H1 (cell line): ENCODE data around the gene RNGTT. TPM values are rescaled to one million over a fixed set of nuclear protein-coding genes. Genes with fewer than 3 reads are reported as not detected.

Experiments used
- CTCF ChIA-PET: fragments of 300-600 bp; sonication (Branson Sonifier 250); formaldehyde crosslinking; loops from one replicate; lab custom pipeline; 2021; ENCODE audit not compliant: partially characterized antibody; lab: Charles Lee
- POLR2A ChIA-PET: fragments of 300-600 bp; sonication (Branson Sonifier 250); formaldehyde crosslinking; loops from one replicate; lab custom pipeline; 2021; ENCODE audit warnings: inconsistent platforms; ENCODE audit not compliant: partially characterized antibody; lab: Charles Lee
- DNase-seq, 2 experiments: peaks; one replicate each; pipeline versions ENCODE4 v3.0.0 to v3.0.0-alpha.2; 2010 to 2022; ENCODE audit warnings: low spot score in 2 of 2, low read depth in 1 of 2, mixed read lengths in 1 of 2
- FAIRE-seq: peaks from 2 replicates; lab custom pipeline; 2011; peaks lifted over from hg19 to GRCh38; lab: Jason Lieb, UNC
- H2AFZ ChIP-seq: 2 replicates; pipeline ENCODE4 v1.8.1; 2012; ENCODE audit warnings: low read length, inconsistent platforms
- H2AK5ac ChIP-seq: 2 replicates; pipeline ENCODE4 v1.6.1; 2013; ENCODE audit warnings: low read depth, low read length
- H2BK120ac ChIP-seq: replicated peaks from 2 replicates; pipeline ENCODE3; 2013; ENCODE audit warnings: low read depth, low read length, inconsistent platforms
- H2BK12ac ChIP-seq: 2 replicates; pipeline ENCODE4 v1.6.1; 2013; ENCODE audit warnings: low read depth, low read length
- H2BK15ac ChIP-seq: 2 replicates; pipeline ENCODE4 v1.6.1; 2013; ENCODE audit warnings: low read length
- H2BK20ac ChIP-seq: 2 replicates; pipeline ENCODE4 v1.6.1; 2013; ENCODE audit warnings: low read length
- H2BK5ac ChIP-seq: 2 replicates; pipeline ENCODE4 v1.6.1; 2013; ENCODE audit warnings: low read depth, low read length
- H3K14ac ChIP-seq: 2 replicates; pipeline ENCODE4 v1.6.1; 2013; ENCODE audit warnings: inconsistent platforms; ENCODE audit not compliant: insufficient read length
- H3K18ac ChIP-seq: 2 replicates; pipeline ENCODE4 v1.6.1; 2013; ENCODE audit warnings: low read length; ENCODE audit errors: extremely low read depth
- H3K23ac ChIP-seq: 2 replicates; pipeline ENCODE4 v1.6.1; 2013; ENCODE audit warnings: inconsistent platforms; ENCODE audit not compliant: insufficient read length
- H3K23me2 ChIP-seq: 2 replicates; pipeline ENCODE4 v1.6.1; 2013; ENCODE audit warnings: low read depth, low read length
- H3K27ac ChIP-seq: 2 replicates; pipeline ENCODE4 v1.6.1; 2011; ENCODE audit warnings: low read depth, low read length, inconsistent platforms
- H3K27me3 ChIP-seq, 4 experiments: replicated peaks in 1 of 4; 1 replicate in 1 of 4; 2 replicates in 3 of 4; pipeline versions ENCODE4 v1.6.1 to v1.8.1; 2011 to 2013; ENCODE audit warnings: low read length in 3 of 4, mild to moderate bottlenecking in 3 of 4, inconsistent platforms in 2 of 4, mixed read lengths in 2 of 4, moderate library complexity in 1 of 4; ENCODE audit not compliant: control insufficient read depth in 3 of 4, insufficient read depth in 3 of 4; ENCODE audit errors: extremely low read depth in 1 of 4
- H3K36me3 ChIP-seq, 4 experiments: 2 replicates each; pipeline versions ENCODE4 v1.6.1 to v1.8.1; 2011 to 2013; ENCODE audit warnings: mild to moderate bottlenecking in 4 of 4, low read length in 3 of 4, moderate library complexity in 2 of 4, control low read depth in 1 of 4, inconsistent platforms in 1 of 4; ENCODE audit not compliant: insufficient read depth in 4 of 4, control insufficient read depth in 2 of 4
- H3K4ac ChIP-seq: replicated peaks from 2 replicates; pipeline ENCODE3; 2013; ENCODE audit warnings: low read length, low read depth, mixed read lengths, inconsistent platforms; ENCODE audit not compliant: insufficient read length
- H3K4me1 ChIP-seq, 4 experiments: replicated peaks in 1 of 4; 1 replicate in 1 of 4; 2 replicates in 3 of 4; pipeline versions ENCODE4 v1.6.1 to v1.8.1; 2011 to 2013; ENCODE audit warnings: low read length in 3 of 4, inconsistent platforms in 2 of 4, mixed read lengths in 1 of 4; ENCODE audit not compliant: insufficient read depth in 4 of 4, control insufficient read depth in 3 of 4
- H3K4me2 ChIP-seq, 2 experiments: 2 replicates each; pipeline versions ENCODE4 v1.6.1 to v1.8.1; 2011 to 2013; ENCODE audit warnings: low read depth in 2 of 2, low read length in 2 of 2, control low read depth in 1 of 2, inconsistent platforms in 1 of 2, mild to moderate bottlenecking in 1 of 2; ENCODE audit not compliant: insufficient read depth in 1 of 2
- H3K4me3 ChIP-seq, 4 experiments: fragments of 200-600, 300-600 bp in 1 of 4; sonication (generic), shearing (Covaris generic), sonication (Bioruptor Twin) in 1 of 4; 2 replicates each; pipeline versions ENCODE4 v1.5.1 to v1.8.1; 2011 to 2016; ENCODE audit warnings: low read length in 4 of 4, low read depth in 3 of 4, control low read depth in 2 of 4, inconsistent platforms in 2 of 4, mild to moderate bottlenecking in 2 of 4, mixed read lengths in 1 of 4, moderate library complexity in 1 of 4; ENCODE audit not compliant: insufficient read depth in 2 of 4; ENCODE audit errors: extremely low read depth in 1 of 4
- H3K56ac ChIP-seq: replicated peaks from 2 replicates; pipeline ENCODE3; 2013; ENCODE audit warnings: low read depth, mild to moderate bottlenecking, mixed read lengths, low read length, inconsistent platforms; ENCODE audit not compliant: insufficient read length
- H3K79me1 ChIP-seq: 2 replicates; pipeline ENCODE4 v1.6.1; 2013; ENCODE audit warnings: low read depth, low read length, control low read depth
- H3K79me2 ChIP-seq, 2 experiments: 2 replicates each; pipeline versions ENCODE4 v1.6.1 to v1.8.1; 2012 to 2013; ENCODE audit warnings: low read length in 2 of 2, mild to moderate bottlenecking in 2 of 2, inconsistent platforms in 1 of 2; ENCODE audit not compliant: insufficient read depth in 2 of 2, control insufficient read depth in 1 of 2
- H3K9ac ChIP-seq, 4 experiments: replicated peaks in 1 of 4; 1 replicate in 1 of 4; 2 replicates in 3 of 4; pipeline versions ENCODE4 v1.6.1 to v1.8.1; 2011 to 2013; ENCODE audit warnings: low read depth in 3 of 4, low read length in 3 of 4, control low read depth in 2 of 4, mild to moderate bottlenecking in 2 of 4, moderate library complexity in 2 of 4, inconsistent platforms in 1 of 4; ENCODE audit errors: extremely low read depth in 1 of 4
- H3K9me3 ChIP-seq, 2 experiments: 2 replicates each; pipeline versions ENCODE4 v1.6.1 to v1.8.1; 2012 to 2013; ENCODE audit warnings: mild to moderate bottlenecking in 2 of 2, moderate library complexity in 2 of 2, control low read depth in 1 of 2, inconsistent platforms in 1 of 2, low read depth in 1 of 2, low read length in 1 of 2, mixed read lengths in 1 of 2; ENCODE audit not compliant: insufficient read depth in 2 of 2
- H4K20me1 ChIP-seq, 2 experiments: replicated peaks in 1 of 2; 2 replicates each; pipeline versions ENCODE3 to v1.8.1; 2011 to 2013; ENCODE audit warnings: inconsistent platforms in 2 of 2, low read length in 2 of 2, mild to moderate bottlenecking in 1 of 2; ENCODE audit not compliant: insufficient read depth in 2 of 2, control insufficient read depth in 1 of 2
- H4K5ac ChIP-seq: 2 replicates; pipeline ENCODE4 v1.6.1; 2013; ENCODE audit warnings: low read length, low read depth, mixed read lengths, inconsistent platforms; ENCODE audit not compliant: insufficient read length
- H4K8ac ChIP-seq: 2 replicates; pipeline ENCODE4 v1.8.0; 2013; ENCODE audit warnings: mild to moderate bottlenecking, moderate library complexity, low read length, inconsistent platforms; ENCODE audit not compliant: insufficient read depth; ENCODE audit errors: extremely low read depth
- H4K91ac ChIP-seq: replicated peaks from 2 replicates; pipeline ENCODE3; 2013; ENCODE audit warnings: low read length, mixed read lengths, inconsistent platforms; ENCODE audit not compliant: insufficient read length
- ASH2L ChIP-seq: fragments of 200-600, 300-600 bp; sonication (generic); IDR thresholded peaks from one replicate; pipeline ENCODE4 v1.7.1; 2017; ENCODE audit warnings: low read length
- BRCA1 ChIP-seq: IDR thresholded peaks from 2 replicates; pipeline ENCODE4 v1.6.1; 2012; ENCODE audit warnings: low read depth, low read length, improper control_type of control experiment
- CREB1 ChIP-seq: IDR thresholded peaks from 2 replicates; pipeline ENCODE4 v1.6.1; 2012; ENCODE audit warnings: inconsistent platforms
- HDAC6 ChIP-seq: IDR thresholded peaks from one replicate; pipeline ENCODE4 v1.7.1; 2012; ENCODE audit warnings: low read depth, mild to moderate bottlenecking, inconsistent platforms, low read length, moderate library complexity
- JUND ChIP-seq: IDR thresholded peaks from 2 replicates; pipeline ENCODE4 v1.6.1; 2011; ENCODE audit warnings: mild to moderate bottlenecking, improper control_type of control experiment, low read length
- MAFK ChIP-seq: IDR thresholded peaks from 2 replicates; pipeline ENCODE4 v1.6.1; 2012; ENCODE audit warnings: low read depth, mild to moderate bottlenecking, improper control_type of control experiment, low read length
- RXRA ChIP-seq: IDR thresholded peaks from 2 replicates; pipeline ENCODE4 v1.6.1; 2011; ENCODE audit warnings: low read depth, mild to moderate bottlenecking, low read length, moderate library complexity; ENCODE audit not compliant: insufficient read depth
- SIRT6 ChIP-seq: IDR thresholded peaks from one replicate; pipeline ENCODE4 v1.7.1; 2012; ENCODE audit warnings: low read length, inconsistent platforms
- TBP ChIP-seq: IDR thresholded peaks from 2 replicates; pipeline ENCODE4 v1.6.1; 2011; ENCODE audit warnings: low read depth, low read length, improper control_type of control experiment
- TEAD4 ChIP-seq: IDR thresholded peaks from 2 replicates; pipeline ENCODE4 v1.6.1; 2012; ENCODE audit warnings: low read depth, low read length, inconsistent platforms, mixed read lengths
- WGBS, 2 experiments: shearing (Covaris generic) in 1 of 2; methylation state at CpG; one replicate each; pipeline versions ENCODE4 v1.1.6 to v1.1.7; 2013 to 2015; ENCODE audit warnings: low lambda C conversion rate in 2 of 2, mixed read lengths in 2 of 2, inconsistent platforms in 1 of 2, low coverage in 1 of 2, missing lambda C conversion rate in 1 of 2; ENCODE audit not compliant: insufficient replicate concordance in 2 of 2, insufficient coverage in 1 of 2, insufficient read length in 1 of 2; ENCODE audit errors: extremely low coverage in 1 of 2, missing lambda C conversion rate in 1 of 2; 5-methylcytosine and 5-hydroxymethylcytosine counted together
- polyA plus RNA-seq, 7 experiments: library from polyadenylated mRNA; depleted of rRNA in 3 of 7; stranded (reverse) in 5 of 7; unstranded in 2 of 7; fragments of >200 nt in 5 of 7; fragments of 200-250 nt in 2 of 7; gene quantifications; 1 replicate in 5 of 7; 2 replicates in 1 of 7; 4 replicates in 1 of 7; pipeline versions ENCODE4 v1.2.1 to v1.2.3, GENCODE V29; 2011 to 2013; ENCODE audit warnings: missing spikeins in 2 of 7, mixed read lengths in 2 of 7
- total RNA-seq: library from RNA; stranded (reverse); fragmentation: NEBNext Ultra II Directional; extraction: Animal tissue kit (Norgen Biotek cat#: 25700); gene quantifications from 2 replicates; pipeline ENCODE4 v1.2.1, GENCODE V29; 2021

RNGTT gene
- total and polyA plus RNA-seq, 2 of the 8 experiments (the other 6 are each of a cell fraction or from before 2014, with no cell fraction given), result 3.6 to 21.2 TPM

DNA sequence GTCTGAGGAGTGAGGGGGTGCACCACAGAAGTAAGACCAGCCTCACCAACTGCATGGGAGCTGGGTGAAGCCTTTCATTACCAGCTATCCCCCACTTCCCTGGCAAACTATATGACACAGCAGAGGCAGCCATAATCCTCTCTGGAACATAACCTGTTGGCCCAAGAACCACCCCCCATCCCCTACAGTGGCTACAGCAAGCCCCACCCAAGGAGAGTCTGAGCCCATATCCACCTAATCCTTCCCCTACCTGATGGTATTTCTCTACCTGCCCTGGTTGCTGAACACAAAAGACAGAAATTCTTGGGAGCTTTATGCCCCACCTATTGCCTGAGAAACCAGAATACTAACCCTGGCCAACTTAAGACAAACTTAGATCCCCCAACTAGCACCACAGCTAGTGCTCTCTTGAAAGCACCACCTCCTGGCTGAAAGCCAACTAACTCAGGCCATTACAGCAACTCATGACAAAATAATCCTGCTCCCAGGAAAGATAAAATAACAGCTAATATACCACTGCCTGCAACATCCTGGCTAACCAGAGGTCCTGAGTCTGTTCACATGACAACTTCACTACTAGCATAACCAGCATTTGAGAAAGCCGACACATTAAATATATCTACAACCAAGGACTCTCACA, 11.2 kb downstream of the RNGTT start:
- H3K27me3 ChIP-seq, result no peaks in the 10 kb centered on the region
- H3K79me2 ChIP-seq, result peaks cover 0 to 58% of the 10 kb centered on the region in 2 experiments; a peak in 2 of 4 replicates
- TF ChIP-seq TEAD4 (no peak), TBP (no peak), RXRA (no peak), BRCA1 (no peak), MAFK (no peak), HDAC6 (no peak), ASH2L (no peak), SIRT6 (no peak), CREB1 (no peak), JUND (no peak)
- peaks cover 2% of the 10 kb centered on the region; the same call in 1 of the 2 replicates for H3K79me1 ChIP-seq
- no peaks in the 10 kb centered on the region for H3K4me1 ChIP-seq
- 82% methylated on average over 1 of the region's 1 CpG; no CpG with 5 or more reads in 1 of the 2 experiments for WGBS, 2 experiments
- H4K5ac ChIP-seq, result no peak overlapping the region
- H3K9me3 ChIP-seq, result no peaks in the 10 kb centered on the region
- H3K23me2 ChIP-seq, result 0 out of 2 replicates have a peak, but pooled peaks cover 2% of the 10 kb centered on the region
- no peak overlapping the region for H3K14ac ChIP-seq
- no peak overlapping the region for H2AFZ ChIP-seq
- FAIRE-seq (no peak), DNase-seq (no peak)
- H4K91ac ChIP-seq, result no peak overlapping the region
- H4K20me1 ChIP-seq, result no peaks in the 10 kb centered on the region
- H2BK5ac ChIP-seq, result no peak overlapping the region
- ChIA-PET POLR2A (no interaction called here), CTCF (no interaction called here)
- H3K4ac ChIP-seq, result no peak overlapping the region
- H3K18ac ChIP-seq, result no peak overlapping the region
- no peak overlapping the region for H2AK5ac ChIP-seq
- H3K9ac ChIP-seq, result no peak overlapping the region
- no peak overlapping the region for H3K56ac ChIP-seq
- H3K36me3 ChIP-seq, result no peaks in the 10 kb centered on the region; a peak in 1 of 8 replicates
- H2BK15ac ChIP-seq, result no peak overlapping the region
- no peak overlapping the region for H2BK20ac ChIP-seq
- no peak overlapping the region for H3K23ac ChIP-seq
- H3K27ac ChIP-seq, result no peak overlapping the region
- no peak overlapping the region for H2BK12ac ChIP-seq
- no peak overlapping the region for H2BK120ac ChIP-seq
- H3K4me2 ChIP-seq, result no peak overlapping the region
- H4K8ac ChIP-seq, result no peak overlapping the region
- no peak overlapping the region for H3K4me3 ChIP-seq
